ENCODE results near the gene ERCC8.

DNA sequence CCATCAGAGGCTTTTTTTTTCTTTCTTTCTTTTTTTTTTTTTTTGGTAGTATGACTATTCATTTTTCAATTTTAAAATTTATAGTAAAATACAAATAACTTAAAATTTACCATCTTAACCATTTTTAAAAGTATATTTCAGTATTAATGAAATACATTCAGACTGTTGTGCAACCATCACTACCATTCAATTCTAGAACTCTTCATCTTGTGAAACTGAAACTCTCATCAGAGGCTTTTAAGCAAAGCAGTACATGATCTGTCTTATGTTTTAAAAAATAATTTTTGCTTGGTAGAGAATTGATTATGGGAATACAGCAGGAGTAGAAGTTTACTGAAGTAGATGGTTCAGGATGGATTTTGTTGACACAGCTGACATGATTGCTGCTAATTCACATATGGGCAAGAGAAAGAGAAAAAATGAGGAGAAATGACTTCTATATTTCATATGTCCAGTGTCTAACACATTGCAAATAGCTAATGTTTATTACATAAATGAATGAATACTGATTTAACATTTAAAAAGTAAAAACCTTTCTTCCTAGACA is 114.2 kb downstream of the ERCC8 start:
- TF ChIP-seq, protein P1, sequence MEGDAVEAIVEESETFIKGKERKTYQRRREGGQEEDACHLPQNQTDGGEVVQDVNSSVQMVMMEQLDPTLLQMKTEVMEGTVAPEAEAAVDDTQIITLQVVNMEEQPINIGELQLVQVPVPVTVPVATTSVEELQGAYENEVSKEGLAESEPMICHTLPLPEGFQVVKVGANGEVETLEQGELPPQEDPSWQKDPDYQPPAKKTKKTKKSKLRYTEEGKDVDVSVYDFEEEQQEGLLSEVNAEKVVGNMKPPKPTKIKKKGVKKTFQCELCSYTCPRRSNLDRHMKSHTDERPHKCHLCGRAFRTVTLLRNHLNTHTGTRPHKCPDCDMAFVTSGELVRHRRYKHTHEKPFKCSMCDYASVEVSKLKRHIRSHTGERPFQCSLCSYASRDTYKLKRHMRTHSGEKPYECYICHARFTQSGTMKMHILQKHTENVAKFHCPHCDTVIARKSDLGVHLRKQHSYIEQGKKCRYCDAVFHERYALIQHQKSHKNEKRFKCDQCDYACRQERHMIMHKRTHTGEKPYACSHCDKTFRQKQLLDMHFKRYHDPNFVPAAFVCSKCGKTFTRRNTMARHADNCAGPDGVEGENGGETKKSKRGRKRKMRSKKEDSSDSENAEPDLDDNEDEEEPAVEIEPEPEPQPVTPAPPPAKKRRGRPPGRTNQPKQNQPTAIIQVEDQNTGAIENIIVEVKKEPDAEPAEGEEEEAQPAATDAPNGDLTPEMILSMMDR (IDR thresholded peaks at IDR 0.05), result no peak
- TF ChIP-seq POLR2A (IDR thresholded peaks at IDR 0.05), result no peak

All from thyroid gland (tissue), 4 donors.